T47D (cell line): ENCODE results near the gene PKP4.

ENCODE experiments used
- DNase-seq, 2 experiments: peaks; one replicate each; pipeline versions ENCODE4 v3.0.0 to v3.0.0-alpha.2; 2011 to 2012; ENCODE audit warnings: low read depth in 1 of 2, low spot score in 1 of 2
- JUND ChIP-seq: IDR thresholded peaks from 2 replicates; pipeline ENCODE4 v1.6.1; 2012; ENCODE audit warnings: low read depth
- in situ Hi-C: cut with HindIII; loops from 2 replicates; pipeline ENCODE4 v1.10.0; 2016; ENCODE audit warnings: low sequenced_read_pairs, low pct_unique_long_range_greater_than_20kb

Gene PKP4

DNA sequence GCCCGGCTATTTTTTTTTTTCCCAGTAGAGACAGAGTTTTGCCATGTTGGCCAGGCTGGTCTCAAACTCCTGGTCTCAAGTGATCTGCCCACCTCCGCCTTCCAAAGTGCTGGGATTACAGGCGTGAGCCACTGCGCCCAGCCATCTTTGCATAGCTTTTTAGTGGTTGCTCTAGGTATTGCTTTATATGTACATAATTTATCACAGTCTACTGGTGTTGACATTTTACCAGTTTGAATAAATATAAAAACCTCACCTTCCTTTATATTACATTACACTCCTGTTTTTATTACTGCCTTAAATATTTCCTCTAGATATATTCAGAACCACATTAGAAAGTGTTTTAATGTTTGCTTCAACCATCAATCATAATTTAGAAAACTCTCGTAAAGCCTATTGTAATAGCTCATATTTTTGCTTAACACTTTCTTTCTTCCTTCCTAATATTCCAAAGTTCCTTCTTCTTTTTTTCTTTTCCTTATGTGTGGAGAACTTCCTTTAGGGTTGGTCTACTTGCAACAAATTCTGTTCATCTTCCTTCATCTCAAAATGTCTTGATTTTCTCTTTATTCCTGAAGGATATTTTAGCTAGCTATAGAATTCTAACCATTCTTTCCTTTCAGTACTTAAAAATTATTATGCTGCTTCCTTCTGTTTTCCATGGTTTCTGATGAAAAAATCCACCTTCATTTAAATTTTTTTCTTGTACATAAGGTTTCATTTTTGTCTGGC is 256.2 kb downstream of the PKP4 start:
- no peak for TF ChIP-seq JUND
- in situ Hi-C loops, result no loop called here
- no peak for DNase-seq

DNA sequence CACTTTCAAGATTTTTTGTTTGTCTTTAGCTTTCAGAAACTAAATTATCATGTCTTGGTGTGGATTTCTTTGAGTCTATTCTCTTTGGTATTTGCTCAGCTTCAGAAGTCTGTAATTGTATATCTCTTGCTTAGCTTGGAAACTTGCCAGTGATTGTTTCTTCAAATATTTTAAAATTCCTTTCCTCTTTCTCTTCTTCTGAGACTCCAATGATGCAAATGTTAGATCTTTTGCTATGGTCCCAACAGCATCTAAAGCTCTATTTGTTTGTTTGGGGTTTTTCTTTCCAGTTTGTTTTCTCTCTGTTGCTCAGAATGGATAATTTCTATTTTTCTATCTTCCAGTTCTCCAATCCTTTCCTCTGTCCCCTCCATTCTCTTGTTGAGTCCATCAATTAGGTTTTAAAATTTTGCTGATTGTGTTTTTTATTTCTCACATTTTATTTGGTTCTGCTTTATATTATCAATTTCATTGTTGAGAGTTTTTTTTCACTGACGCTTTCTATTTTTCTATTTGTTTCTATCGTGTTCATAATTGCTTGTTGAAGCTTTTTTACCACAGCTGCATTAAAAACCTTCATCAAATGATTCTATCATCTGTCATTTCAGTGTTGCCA is 256.9 kb downstream of the PKP4 start:
- in situ Hi-C loops, result no loop called here
- no peak for TF ChIP-seq JUND
- no peak for DNase-seq

DNA sequence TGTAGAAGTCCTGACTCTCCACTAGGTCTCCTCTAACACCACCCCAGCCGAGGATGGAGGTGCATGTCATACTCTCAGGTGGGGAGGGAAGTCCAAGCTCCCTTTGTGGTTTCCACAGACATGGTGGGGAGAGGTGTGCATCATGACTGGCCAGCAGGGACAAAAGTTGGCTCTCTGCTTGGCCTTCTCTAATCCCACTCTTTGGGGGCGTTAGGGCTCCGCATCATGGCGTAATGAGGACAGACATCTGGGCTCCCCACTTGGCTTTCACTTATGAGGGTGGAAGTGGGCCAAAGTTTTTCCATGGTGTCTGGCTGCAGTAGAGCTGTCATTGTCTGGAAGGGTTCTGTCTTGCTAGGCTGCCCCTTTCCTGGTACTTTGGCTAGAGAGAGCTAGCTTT is 257.7 kb downstream of the PKP4 start:
- TF ChIP-seq JUND, result no peak
- in situ Hi-C loops, result no loop called here
- DNase-seq, result no peak

DNA sequence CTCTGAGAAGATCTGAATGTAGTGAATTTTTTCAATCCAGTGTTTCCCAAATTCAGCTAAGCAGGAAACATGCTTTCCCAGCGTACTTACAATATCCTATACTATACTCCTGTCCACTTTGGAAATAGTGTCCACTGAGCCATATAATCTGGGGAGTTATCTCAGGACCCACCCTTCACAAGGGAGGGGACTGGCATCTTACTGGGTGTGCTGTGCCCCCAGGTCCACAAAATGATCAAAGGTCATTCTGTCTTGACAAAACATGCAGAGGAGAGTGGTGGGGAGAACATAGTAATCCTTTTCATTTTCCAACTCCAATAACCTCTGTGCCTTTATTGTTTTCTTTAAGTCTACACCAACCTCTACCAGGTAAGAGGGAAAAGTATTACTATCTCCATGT is 258.6 kb downstream of the PKP4 start:
- in situ Hi-C loops, result no loop called here
- TF ChIP-seq JUND, result no peak
- DNase-seq, result no peak

DNA sequence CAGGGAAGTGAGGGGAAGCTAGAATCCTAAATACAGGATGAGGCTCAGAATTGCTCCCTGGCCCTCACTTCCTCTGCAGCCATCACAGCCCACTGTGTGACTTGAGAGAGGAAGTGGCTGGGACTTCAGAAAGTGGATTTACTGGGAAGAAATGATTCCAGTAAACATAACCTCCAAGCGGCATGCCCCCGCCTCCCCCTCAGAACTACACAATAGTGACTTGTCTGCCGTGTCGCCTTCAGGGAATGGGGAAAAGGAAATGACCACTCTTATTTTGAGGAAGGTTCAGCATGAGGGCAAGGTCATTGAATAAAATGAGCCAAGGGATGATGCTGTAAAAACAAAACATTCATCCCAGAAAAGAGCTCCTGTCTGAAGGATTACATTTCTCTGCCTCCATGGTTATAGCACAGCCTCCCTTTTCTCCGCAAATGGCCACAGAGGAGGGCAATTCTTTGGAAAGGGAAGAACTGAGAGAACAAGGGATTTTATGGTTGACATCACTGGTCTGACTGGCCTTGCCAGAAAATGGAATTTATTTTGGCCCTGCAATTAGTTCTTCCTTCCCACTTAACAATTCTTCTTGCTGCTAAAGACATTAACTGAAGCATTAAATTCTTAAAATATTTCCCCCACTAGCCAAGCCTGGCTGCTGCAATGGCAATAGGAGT is 259.5 kb downstream of the PKP4 start:
- no peak for DNase-seq
- in situ Hi-C loops, result no loop called here
- no peak for TF ChIP-seq JUND

DNA sequence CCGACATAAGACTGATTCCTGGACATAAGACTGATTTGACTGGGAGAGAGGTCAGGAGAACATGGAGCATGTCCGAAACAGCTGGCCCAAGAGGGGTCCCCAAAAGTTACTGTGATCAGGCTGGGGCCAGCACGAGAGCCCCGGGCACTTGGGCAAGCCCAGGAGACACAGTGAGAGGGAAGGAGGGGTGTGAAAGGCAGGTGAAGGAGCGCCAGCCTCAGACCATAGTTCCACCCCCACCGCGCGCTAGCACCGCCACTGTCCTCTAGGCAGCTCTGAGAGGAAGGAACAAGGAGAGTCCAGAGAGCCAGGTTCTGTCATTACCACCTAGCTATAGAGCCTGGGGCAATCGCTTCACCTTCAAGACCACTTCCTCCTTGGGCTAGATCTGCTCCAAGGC is 260.2 kb downstream of the PKP4 start:
- no peak for DNase-seq
- in situ Hi-C loops, result no loop called here
- TF ChIP-seq JUND, result no peak

DNA sequence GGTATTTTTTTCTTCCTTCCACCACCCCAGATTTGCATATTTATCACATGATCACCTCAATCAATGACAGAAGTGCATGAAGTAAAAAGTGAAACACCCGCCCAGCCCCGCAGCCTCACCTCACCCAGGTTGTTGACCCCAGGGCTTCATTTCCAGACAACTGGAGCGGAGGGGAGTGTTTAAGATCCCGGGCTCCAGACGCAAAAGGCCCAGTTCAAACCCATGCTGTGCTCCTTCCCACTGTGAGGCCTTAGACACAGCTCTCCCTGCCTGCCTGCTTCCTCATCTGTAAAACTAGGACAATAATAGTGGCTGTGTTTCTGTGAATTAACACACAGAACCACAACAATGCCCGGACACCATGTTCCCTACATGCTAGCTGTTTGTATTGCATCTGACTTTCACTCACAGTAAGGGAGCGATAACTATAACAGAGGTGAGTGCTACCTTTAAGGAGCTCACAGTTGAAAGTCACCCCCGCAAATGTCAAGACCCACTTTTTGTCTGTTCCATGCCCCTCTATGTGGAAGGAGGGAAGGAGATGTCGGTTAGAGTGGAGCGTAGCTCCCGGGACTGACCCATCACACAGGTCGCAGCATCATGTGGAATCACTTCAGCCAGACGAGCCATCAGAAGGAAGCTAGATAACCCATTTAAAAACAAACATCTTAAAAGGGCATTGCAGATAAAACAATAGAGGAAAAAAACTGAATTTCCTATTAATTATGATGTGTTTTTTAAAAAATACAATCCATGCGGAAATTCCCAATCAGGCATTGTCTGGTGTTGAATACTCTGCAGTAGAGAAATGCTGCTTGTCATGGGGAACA is 260.8 kb downstream of the PKP4 start:
- in situ Hi-C loops, result no loop called here
- no peak for TF ChIP-seq JUND
- no peak for DNase-seq

DNA sequence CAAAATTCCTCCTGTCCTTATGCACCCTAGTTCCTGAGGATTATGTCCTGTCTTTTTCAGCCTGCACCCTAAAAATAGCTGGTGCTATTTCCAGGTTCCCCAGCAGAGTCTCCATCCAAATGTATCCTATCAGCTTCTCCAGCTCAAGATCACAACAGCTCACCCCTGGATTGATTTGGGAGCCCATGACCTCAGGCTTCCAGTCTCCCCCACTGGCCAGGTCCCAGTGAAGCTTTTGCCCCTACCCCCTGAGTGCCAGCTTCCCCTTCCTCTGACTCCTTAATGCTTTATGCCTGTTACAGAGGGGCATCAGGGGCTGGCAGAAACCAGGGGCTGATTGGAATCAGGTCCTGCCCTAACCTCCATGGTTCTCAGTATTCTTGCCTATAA is 261.4 kb downstream of the PKP4 start:
- in situ Hi-C loops, result no loop called here
- TF ChIP-seq JUND, result no peak
- no peak for DNase-seq

DNA sequence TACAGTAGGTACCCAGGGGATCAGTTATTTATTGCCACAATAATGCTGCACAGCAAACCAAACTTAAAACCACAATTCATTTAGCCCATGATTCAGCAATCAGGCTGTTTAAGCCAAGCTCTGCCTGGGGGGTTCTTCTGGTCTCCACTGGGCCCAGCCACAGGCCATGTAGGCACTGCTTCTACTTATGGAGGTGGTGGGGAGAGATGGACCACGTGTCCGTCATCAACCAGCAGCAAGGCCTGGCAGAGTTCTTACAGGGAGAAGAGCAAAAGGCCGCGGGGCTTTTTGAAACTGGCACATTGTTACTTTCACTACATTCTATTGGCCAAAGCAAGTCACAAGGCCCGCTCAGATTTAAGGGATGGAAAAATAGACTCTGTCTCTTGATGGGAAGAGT is 262.1 kb downstream of the PKP4 start:
- no peak for DNase-seq
- TF ChIP-seq JUND, result no peak
- in situ Hi-C loops, result no loop called here

DNA sequence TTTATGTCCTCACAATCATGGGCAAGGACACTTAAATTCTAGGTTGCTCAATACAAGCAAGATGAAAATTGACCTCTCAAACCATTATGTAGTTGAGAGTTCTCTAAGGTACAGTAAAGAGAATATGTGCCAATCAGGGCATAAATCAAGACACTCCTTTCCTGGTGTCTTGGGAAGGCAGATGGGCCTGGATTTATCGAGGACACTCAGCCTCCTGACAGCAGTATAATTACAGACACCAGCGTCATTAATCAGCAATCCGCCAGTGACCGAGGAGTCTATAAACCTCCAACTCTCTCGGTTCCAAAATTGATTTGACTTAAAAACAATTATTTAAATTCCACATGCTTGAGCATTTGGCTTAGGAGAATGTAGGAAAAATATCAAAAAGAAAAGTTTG is 262.7 kb downstream of the PKP4 start:
- in situ Hi-C loops, result no loop called here
- no peak for DNase-seq
- no peak for TF ChIP-seq JUND

DNA sequence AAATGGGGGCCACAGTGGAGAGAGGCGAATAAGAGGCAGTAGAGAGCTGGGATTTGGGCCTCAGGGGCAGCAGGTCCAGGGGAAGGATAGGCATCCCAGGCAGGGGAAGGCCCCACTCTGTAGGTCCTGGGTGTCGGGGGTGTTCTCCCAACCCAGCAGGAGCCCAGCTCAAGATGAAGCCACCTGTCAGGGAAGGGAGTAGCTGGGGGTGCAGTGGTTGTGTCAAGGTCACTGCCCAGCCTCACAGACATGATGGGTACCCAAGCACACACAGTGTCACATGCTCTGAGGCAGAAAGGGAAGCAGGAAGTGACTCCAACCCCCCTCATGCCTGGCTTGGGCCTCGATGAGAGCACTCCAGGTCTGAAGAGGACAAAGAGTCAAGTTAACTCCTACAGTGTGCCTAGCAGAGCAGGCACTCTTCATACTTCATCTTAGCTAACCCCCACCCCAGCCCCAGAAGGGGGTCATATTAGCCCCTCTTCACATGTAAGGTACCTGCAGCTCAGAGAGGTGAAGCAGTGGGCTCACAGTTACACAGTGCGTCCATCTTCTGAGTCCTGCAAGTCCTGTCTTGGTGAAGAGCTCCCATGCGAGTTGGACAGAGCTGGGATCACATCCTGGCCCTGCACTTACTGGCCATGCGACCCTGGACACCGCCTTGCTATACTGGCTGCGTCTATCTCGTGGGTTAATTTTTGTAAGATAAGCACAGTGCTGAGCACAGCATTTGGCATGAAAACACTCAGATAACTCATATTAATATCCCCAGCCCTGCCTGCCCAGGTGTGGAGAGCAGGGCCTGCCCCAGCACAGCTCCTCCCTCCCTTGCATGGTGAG is 265.7 kb downstream of the PKP4 start:
- DNase-seq, result no peak
- TF ChIP-seq JUND, result no peak

More for the DNA sequence above, 265.7 kb downstream of the PKP4 start:
- in situ Hi-C loops, result no loop called here
